MG63 (cell line): ENCODE measurements around the gene CHID1. TPM values are rescaled to one million over a fixed set of nuclear protein-coding genes. Genes with fewer than 3 reads are reported as not detected.
A peak's percentile ranks its signal among the peaks of the same experiment; 100 is the strongest.

ENCODE experiments used
- DNase-seq: peaks from one replicate; pipeline ENCODE4 v3.0.0-alpha.2; 2020
- H3K27me3 ChIP-seq: fragments of 250-450 bp; sonication (Bioruptor Pico); 2 replicates; pipeline ENCODE4 v1.5.1; 2020; ENCODE audit warnings: mild to moderate bottlenecking, moderate library complexity
- H3K36me3 ChIP-seq: fragments of 250-450 bp; sonication (Bioruptor Pico); 2 replicates; pipeline ENCODE4 v1.5.1; 2020; ENCODE audit warnings: mild to moderate bottlenecking, moderate library complexity
- H3K4me3 ChIP-seq: fragments of 250-450 bp; sonication (Bioruptor Pico); 2 replicates; pipeline ENCODE4 v1.5.1; 2020; ENCODE audit warnings: mild to moderate bottlenecking, moderate library complexity
- H3K9me3 ChIP-seq: fragments of 250-450 bp; sonication (Bioruptor Pico); 2 replicates; pipeline ENCODE4 v1.5.1; 2020; ENCODE audit warnings: mild to moderate bottlenecking, moderate library complexity
- total RNA-seq: library from RNA; depleted of rRNA; stranded (reverse); fragments of >200 nt; shearing (Covaris generic); gene quantifications from 2 replicates; pipeline ENCODE4 v1.2.3, GENCODE V29; 2014; ENCODE audit warnings: low replicate concordance

CHID1 gene
- total RNA-seq, 1 experiment from 2014 or later: 139 TPM

GRCh38 chr11:852762-853161, 57.8 kb downstream of the CHID1 start:
- Histone ChIP-seq H3K36me3 (peaks cover 65% of the 10 kb centered on the region), H3K4me3 (no peak overlapping the region), H3K9me3 (no peaks in the 10 kb centered on the region), H3K27me3 (no peaks in the 10 kb centered on the region)
- no peak for DNase-seq

- H3K4me3 ChIP-seq: no peak overlapping the region
- DNase-seq: no peak
- H3K36me3 ChIP-seq: peaks cover 66% of the 10 kb centered on the region
- no peaks in the 10 kb centered on the region for H3K9me3 ChIP-seq
- no peaks in the 10 kb centered on the region for H3K27me3 ChIP-seq
These were observed 59.5 kb downstream of the CHID1 start for GRCh38 chr11:850775-851763.

- H3K4me3 ChIP-seq: no peak overlapping the region
- H3K9me3 ChIP-seq: no peaks in the 10 kb centered on the region
- no peak for DNase-seq
These were observed 60.4 kb downstream of the CHID1 start for GRCh38 chr11:849951-850774.

GRCh38 chr11:849104-849824, 61.3 kb downstream of the CHID1 start:
- no peaks in the 10 kb centered on the region for H3K9me3 ChIP-seq
- DNase-seq: no peak
- no peaks in the 10 kb centered on the region for H3K27me3 ChIP-seq
- no peak overlapping the region for H3K4me3 ChIP-seq
- H3K36me3 ChIP-seq: peaks cover 68% of the 10 kb centered on the region

More at GRCh38 chr11:849951-850774, 60.4 kb downstream of the CHID1 start:
- Histone ChIP-seq H3K36me3 (peaks cover 65% of the 10 kb centered on the region), H3K27me3 (no peaks in the 10 kb centered on the region)

- Histone ChIP-seq H3K36me3 (peaks cover 66% of the 10 kb centered on the region), H3K9me3 (no peaks in the 10 kb centered on the region), H3K27me3 (no peaks in the 10 kb centered on the region), H3K4me3 (no peak overlapping the region)
- no peak for DNase-seq
These were observed 62.2 kb downstream of the CHID1 start for GRCh38 chr11:848380-848931.

- Histone ChIP-seq H3K4me3 (no peak overlapping the region), H3K9me3 (no peaks in the 10 kb centered on the region), H3K36me3 (peaks cover 66% of the 10 kb centered on the region), H3K27me3 (no peaks in the 10 kb centered on the region)
- DNase-seq: no peak
These were observed 62.7 kb downstream of the CHID1 start for GRCh38 chr11:847876-848275.

GRCh38 chr11:846496-847098, 64.0 kb downstream of the CHID1 start:
- peaks cover 59% of the 10 kb centered on the region for H3K36me3 ChIP-seq
- no peaks in the 10 kb centered on the region for H3K9me3 ChIP-seq
- H3K27me3 ChIP-seq: no peaks in the 10 kb centered on the region
- H3K4me3 ChIP-seq: no peak overlapping the region
- DNase-seq: no peak

GRCh38 chr11:845872-846495, 64.6 kb downstream of the CHID1 start:
- peak; percentile 78 for DNase-seq
- no peaks in the 10 kb centered on the region for H3K27me3 ChIP-seq

GRCh38 chr11:844693-845644, 65.6 kb downstream of the CHID1 start:
- Histone ChIP-seq H3K9me3 (no peaks in the 10 kb centered on the region), H3K36me3 (peaks cover 62% of the 10 kb centered on the region), H3K4me3 (peak overlapping the region; percentile 98), H3K27me3 (no peaks in the 10 kb centered on the region)
- peak; percentile 99 for DNase-seq

More at GRCh38 chr11:845872-846495, 64.6 kb downstream of the CHID1 start:
- H3K4me3 ChIP-seq: peak overlapping the region; percentile 98
- H3K9me3 ChIP-seq: no peaks in the 10 kb centered on the region
- H3K36me3 ChIP-seq: peaks cover 61% of the 10 kb centered on the region

- peaks cover 69% of the 10 kb centered on the region for H3K36me3 ChIP-seq
- no peaks in the 10 kb centered on the region for H3K9me3 ChIP-seq
- DNase-seq: peak; percentile 100
- peak overlapping the region; percentile 98 for H3K4me3 ChIP-seq
- H3K27me3 ChIP-seq: no peaks in the 10 kb centered on the region
These were observed 66.6 kb downstream of the CHID1 start for GRCh38 chr11:843818-844692.

- Histone ChIP-seq H3K36me3 (peaks cover 67% of the 10 kb centered on the region), H3K27me3 (no peaks in the 10 kb centered on the region), H3K9me3 (no peaks in the 10 kb centered on the region), H3K4me3 (peak overlapping the region; percentile 98)
- peak; percentile 53 for DNase-seq
These were observed 67.4 kb downstream of the CHID1 start for GRCh38 chr11:843086-843734.

- Histone ChIP-seq H3K9me3 (no peaks in the 10 kb centered on the region), H3K36me3 (peaks cover 68% of the 10 kb centered on the region), H3K27me3 (no peaks in the 10 kb centered on the region), H3K4me3 (peak within 1 kb of the TSS; percentile 98)
- DNase-seq: peak; percentile 92
These were observed 68.1 kb downstream of the CHID1 start, which contains the start of the genes POLR2L and TSPAN4 for GRCh38 chr11:842370-843002. Gene POLR2L, minus strand, starts transcription at chr11:842529. Its CDS starts 21 bp downstream, at chr11:842508. Gene TSPAN4, plus strand, starts transcription at chr11:842852. Its CDS starts 7,453 bp downstream, at chr11:850305.

GRCh38 chr11:841981-842369, 68.6 kb downstream of the CHID1 start:
- peaks cover 71% of the 10 kb centered on the region for H3K36me3 ChIP-seq
- no peaks in the 10 kb centered on the region for H3K9me3 ChIP-seq
- no peak for DNase-seq
- H3K4me3 ChIP-seq: peak overlapping the region; percentile 98
- no peaks in the 10 kb centered on the region for H3K27me3 ChIP-seq
